Prostate gland (tissue), 2 donors: ENCODE data around the gene GP2. TPM values are rescaled to one million over a fixed set of nuclear protein-coding genes. Genes with fewer than 3 reads are reported as not detected.

Source experiments
- DNase-seq: peaks from one replicate; pipeline ENCODE4 v3.0.0-alpha.2; 2019; ENCODE audit warnings: low spot score
- H3K27ac ChIP-seq, 2 donors: fragments of 200-600 bp; sonication (generic); 2 replicates each; pipeline ENCODE4 v1.5.1; 2017 to 2019
- H3K27me3 ChIP-seq: fragments of 200-600 bp; sonication (generic); replicated peaks from 2 replicates; pipeline ENCODE4 v1.5.1; 2019; ENCODE audit not compliant: insufficient read depth
- H3K36me3 ChIP-seq, 2 donors: fragments of 200-600 bp; sonication (generic); 1 replicate in 1 of 2; 2 replicates in 1 of 2; pipeline versions ENCODE4 v1.5.1 to v1.8.1; 2017 to 2019
- H3K4me1 ChIP-seq: fragments of 200-600 bp; sonication (generic); replicated peaks from 2 replicates; pipeline ENCODE4 v1.5.1; 2019
- H3K4me3 ChIP-seq, 2 donors: fragments of 200-600 bp; sonication (generic); 2 replicates each; pipeline ENCODE4 v1.5.1; 2017 to 2019
- H3K9me3 ChIP-seq: fragments of 200-600 bp; sonication (generic); 2 replicates; pipeline ENCODE4 v1.5.1; 2017
- POLR2A ChIP-seq: fragments of 450-650 bp; IDR thresholded peaks from one replicate; pipeline ENCODE4 v1.6.1; 2016; ENCODE audit warnings: antibody characterized with exemption, mild to moderate bottlenecking
- POLR2AphosphoS5 ChIP-seq: sonication (generic); formaldehyde crosslinking; IDR thresholded peaks from one replicate; pipeline ENCODE4 v1.6.1; 2017; ENCODE audit warnings: antibody characterized with exemption
- WGBS: methylation state at CpG from one replicate; pipeline ENCODE4 v1.1.5; 2018; 5-methylcytosine and 5-hydroxymethylcytosine counted together
- intact Hi-C: fragments of 100-400 bp; cut with DNase I; formaldehyde crosslinking; loops from one replicate; pipeline ENCODE4 v1.14.2; 2022
- total RNA-seq, 2 donors: library from RNA; depleted of rRNA; stranded (reverse); fragments of >200 nt; gene quantifications; one replicate each; pipeline ENCODE4 v1.1.0, GENCODE V29; 2016
- TF ChIP-seq, protein P1 (sequence below), 4 experiments: fragments of 200-600 bp in 2 of 4; fragments of 450-650 bp in 2 of 4; sonication (generic) in 2 of 4; IDR thresholded peaks; 1 replicate in 3 of 4; 2 replicates in 1 of 4; pipeline ENCODE4 v1.5.1; 2016 to 2019; ENCODE audit warnings: antibody characterized with exemption in 4 of 4, mild to moderate bottlenecking in 2 of 4, moderate library complexity in 2 of 4

GP2 gene
- total RNA-seq, 2 donors from 2014 or later = 29.8 to 971 TPM

DNA sequence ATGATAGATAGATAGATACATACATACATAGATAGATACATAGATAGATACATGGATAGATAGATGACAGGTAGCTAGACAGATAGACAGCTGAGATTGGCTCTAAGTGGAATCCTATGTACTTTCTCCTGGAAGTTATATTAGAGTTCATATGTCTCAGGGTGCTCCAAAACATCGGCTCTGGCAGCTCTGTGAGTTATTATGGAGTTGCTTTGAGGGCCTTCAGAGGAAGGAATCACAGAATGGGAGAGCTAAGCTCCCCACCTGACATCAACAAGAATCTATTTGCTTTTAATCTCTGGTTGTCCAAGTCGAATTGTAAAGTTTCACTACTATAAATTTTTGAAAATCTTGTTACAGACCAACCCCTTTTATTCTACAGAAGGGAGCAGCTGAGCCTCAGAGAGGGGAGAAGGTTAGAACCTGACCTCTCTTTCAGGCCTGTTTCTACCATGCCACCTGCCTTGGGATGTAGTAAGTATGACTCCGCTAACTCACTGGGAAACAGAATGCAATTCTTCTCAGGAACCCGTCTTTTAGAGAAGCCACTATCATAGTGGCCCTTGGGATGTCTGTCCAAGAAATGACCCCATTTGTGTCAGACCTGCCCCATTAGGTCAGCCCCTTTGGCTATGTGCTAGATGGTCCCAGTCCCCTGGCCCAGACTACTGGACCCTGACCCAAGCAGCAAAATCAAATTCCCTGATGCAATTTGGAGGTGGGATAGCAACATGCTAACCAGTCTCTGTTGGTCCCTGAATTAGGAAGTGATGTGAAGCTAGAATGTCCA, 18.3 kb downstream of the GP2 start:
- TF ChIP-seq POLR2AphosphoS5 = no peak
- TF ChIP-seq POLR2A = no peak
- TF ChIP-seq, protein P1, sequence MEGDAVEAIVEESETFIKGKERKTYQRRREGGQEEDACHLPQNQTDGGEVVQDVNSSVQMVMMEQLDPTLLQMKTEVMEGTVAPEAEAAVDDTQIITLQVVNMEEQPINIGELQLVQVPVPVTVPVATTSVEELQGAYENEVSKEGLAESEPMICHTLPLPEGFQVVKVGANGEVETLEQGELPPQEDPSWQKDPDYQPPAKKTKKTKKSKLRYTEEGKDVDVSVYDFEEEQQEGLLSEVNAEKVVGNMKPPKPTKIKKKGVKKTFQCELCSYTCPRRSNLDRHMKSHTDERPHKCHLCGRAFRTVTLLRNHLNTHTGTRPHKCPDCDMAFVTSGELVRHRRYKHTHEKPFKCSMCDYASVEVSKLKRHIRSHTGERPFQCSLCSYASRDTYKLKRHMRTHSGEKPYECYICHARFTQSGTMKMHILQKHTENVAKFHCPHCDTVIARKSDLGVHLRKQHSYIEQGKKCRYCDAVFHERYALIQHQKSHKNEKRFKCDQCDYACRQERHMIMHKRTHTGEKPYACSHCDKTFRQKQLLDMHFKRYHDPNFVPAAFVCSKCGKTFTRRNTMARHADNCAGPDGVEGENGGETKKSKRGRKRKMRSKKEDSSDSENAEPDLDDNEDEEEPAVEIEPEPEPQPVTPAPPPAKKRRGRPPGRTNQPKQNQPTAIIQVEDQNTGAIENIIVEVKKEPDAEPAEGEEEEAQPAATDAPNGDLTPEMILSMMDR (IDR thresholded peaks at IDR 0.05) = no peak
- Histone ChIP-seq H3K4me1 (peaks cover 9% of the 10 kb centered on the region), H3K9me3 (no peaks in the 10 kb centered on the region), H3K27ac (peak overlapping the region; percentile 40 to 53), H3K4me3 (no peak overlapping the region), H3K27me3 (no peaks in the 10 kb centered on the region), H3K36me3 (no peaks in the 10 kb centered on the region)
- intact Hi-C loops = no loop called here
- DNase-seq = no peak
- WGBS = 70% methylated on average over 4 of the region's 4 CpGs

DNA sequence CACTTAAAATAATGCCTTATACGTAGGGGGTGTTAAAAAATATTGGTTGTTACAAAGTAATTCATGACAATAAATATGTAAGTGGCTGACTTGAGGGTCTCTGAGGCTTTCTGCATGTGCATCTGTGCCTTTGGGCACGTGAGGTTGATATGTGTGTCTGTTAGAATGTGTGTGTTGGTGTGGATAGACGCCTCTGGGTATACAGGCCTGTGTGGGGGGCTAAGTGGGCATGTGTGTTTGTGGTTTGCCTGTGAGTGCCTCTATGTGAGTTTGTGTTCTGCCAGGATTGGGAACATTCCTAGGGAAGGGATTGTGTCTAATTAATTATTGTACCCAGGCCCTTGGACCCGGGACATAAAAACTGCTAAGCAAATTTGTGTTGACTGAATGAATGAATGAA, 19.0 kb downstream of the GP2 start:
- Histone ChIP-seq H3K27ac (no peak overlapping the region), H3K4me3 (no peak overlapping the region), H3K9me3 (no peaks in the 10 kb centered on the region), H3K36me3 (no peaks in the 10 kb centered on the region), H3K27me3 (no peaks in the 10 kb centered on the region), H3K4me1 (peaks cover 9% of the 10 kb centered on the region)
- intact Hi-C loops = no loop called here
- 79% methylated on average over 4 of the region's 4 CpGs for WGBS
- TF ChIP-seq, protein P1 (IDR thresholded peaks at IDR 0.05) = no peak
- DNase-seq = no peak

DNA sequence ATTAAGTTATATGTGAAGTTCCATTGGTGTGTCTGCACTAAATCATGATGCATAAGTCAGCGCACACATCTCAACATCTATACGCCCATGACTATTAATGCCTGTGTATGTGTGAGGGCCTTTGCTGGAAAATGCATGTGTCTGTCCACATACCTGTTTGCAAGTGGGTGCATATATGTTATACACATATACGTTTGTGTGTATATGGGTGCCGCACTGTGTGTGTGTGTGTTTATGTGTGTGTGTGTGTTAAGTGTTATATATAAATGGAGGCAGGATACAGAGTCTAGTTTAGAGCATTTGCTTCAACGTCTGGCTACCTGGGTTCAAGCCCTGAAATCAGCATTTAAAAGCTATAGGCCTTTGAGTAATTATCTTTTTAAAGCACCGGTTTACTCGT, 19.5 kb downstream of the GP2 start:
- TF ChIP-seq POLR2A = no peak
- 91% methylated on average over 7 of the region's 7 CpGs for WGBS
- Histone ChIP-seq H3K9me3 (no peaks in the 10 kb centered on the region), H3K36me3 (no peaks in the 10 kb centered on the region), H3K27me3 (no peaks in the 10 kb centered on the region), H3K4me1 (peaks cover 9% of the 10 kb centered on the region), H3K27ac (no peak overlapping the region), H3K4me3 (no peak overlapping the region)
- intact Hi-C loops = no loop called here
- no peak for DNase-seq

DNA sequence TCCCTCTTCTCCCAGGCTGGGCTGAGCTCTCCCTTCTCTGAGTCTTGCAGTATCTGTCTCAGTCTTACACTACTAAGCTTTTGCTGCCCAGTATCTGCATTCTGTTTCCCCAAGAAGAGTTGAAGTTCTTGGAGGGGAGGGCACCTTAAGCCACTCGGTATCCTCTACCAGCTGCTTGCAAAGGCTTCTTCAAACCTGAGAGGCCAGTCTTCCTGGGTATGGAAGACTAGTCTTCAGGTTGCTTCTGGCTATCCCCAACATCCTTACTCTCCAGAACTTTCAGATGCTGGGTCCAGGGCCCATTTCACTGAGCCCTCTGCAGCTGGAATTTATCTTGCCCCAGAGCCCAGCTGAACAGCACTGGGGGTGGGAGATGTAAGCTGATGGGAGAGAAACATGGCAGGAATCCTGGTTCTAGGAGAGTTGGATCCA, 20.1 kb downstream of the GP2 start:
- Histone ChIP-seq H3K9me3 (no peaks in the 10 kb centered on the region), H3K36me3 (no peaks in the 10 kb centered on the region), H3K4me3 (no peak overlapping the region), H3K4me1 (peaks cover 9% of the 10 kb centered on the region), H3K27me3 (no peaks in the 10 kb centered on the region), H3K27ac (no peak overlapping the region)
- DNase-seq = no peak
- 93% methylated on average over 1 of the region's 1 CpG for WGBS
- intact Hi-C loops = no loop called here
- no peak for TF ChIP-seq POLR2A
- no peak for TF ChIP-seq POLR2AphosphoS5
- TF ChIP-seq, protein P1 (IDR thresholded peaks at IDR 0.05) = no peak

DNA sequence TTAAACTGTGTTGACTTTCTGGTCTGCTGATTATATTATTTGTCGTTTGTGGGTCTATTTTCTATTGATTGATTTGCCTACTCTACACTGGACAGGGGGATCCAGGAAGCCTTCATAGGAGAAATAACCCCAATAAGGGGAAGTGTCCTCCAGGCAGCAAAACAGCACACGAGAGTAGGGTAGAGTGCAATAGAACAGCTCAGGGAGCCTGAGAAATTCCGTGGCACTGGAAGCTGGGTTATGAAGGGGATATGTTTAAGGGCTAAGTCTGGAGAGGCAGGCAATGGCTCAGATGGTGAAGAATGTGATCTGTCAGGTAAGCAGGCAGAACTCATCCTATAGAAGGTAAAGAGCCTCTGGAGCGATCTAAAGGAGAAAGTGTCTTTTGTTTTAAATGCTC, 20.9 kb downstream of the GP2 start:
- DNase-seq = no peak
- no peaks in the 10 kb centered on the region for H3K27me3 ChIP-seq
- WGBS = 60% methylated on average over 4 of the region's 4 CpGs
- H3K4me3 ChIP-seq = no peak overlapping the region
- intact Hi-C loops = no loop called here
- no peak for TF ChIP-seq POLR2A
- TF ChIP-seq POLR2AphosphoS5 = no peak
- TF ChIP-seq, protein P1 (IDR thresholded peaks at IDR 0.05) = no peak
- H3K9me3 ChIP-seq = no peaks in the 10 kb centered on the region
- H3K36me3 ChIP-seq = no peaks in the 10 kb centered on the region
- peaks cover 9% of the 10 kb centered on the region for H3K4me1 ChIP-seq
- no peak overlapping the region for H3K27ac ChIP-seq
